T-helper 17 cell (primary cell): ENCODE measurements around the gene MOV10L1. TPM values are rescaled to one million over a fixed set of nuclear protein-coding genes. Genes with fewer than 3 reads are reported as not detected.
"Not testable (repeated sequence)": the region's sequence is repeated elsewhere in the genome, so short reads cannot be mapped to it uniquely, and the experiment has no call there.

Experiments
- ATAC-seq: fragments of 150-1000 bp; cut with Tn5 transposase; 2 replicates; pipeline ENCODE4 v1.10.0; 2021; ENCODE audit warnings: mild to moderate bottlenecking, moderate library complexity
- DNase-seq, 3 donors: peaks; one replicate each; pipeline versions ENCODE4 v3.0.0 to v3.0.0-alpha.2; 2020 to 2021
- H3K9me3 ChIP-seq: one replicate; pipeline ENCODE4 v1.7.0; 2013; ENCODE audit warnings: low read length, mild to moderate bottlenecking; ENCODE audit not compliant: control insufficient read depth, poor library complexity, severe bottlenecking
- H3K27ac Mint-ChIP-seq: one replicate; pipeline ENCODE4 v1.8.0; 2022; ENCODE audit warnings: mild to moderate bottlenecking, moderate library complexity, mixed read lengths
- H3K27me3 Mint-ChIP-seq: one replicate; pipeline ENCODE4 v1.8.0; 2022; ENCODE audit warnings: mixed read lengths
- H3K36me3 Mint-ChIP-seq: one replicate; pipeline ENCODE4 v1.8.0; 2022; ENCODE audit warnings: low read depth, mixed read lengths
- H3K4me1 Mint-ChIP-seq: one replicate; pipeline ENCODE4 v1.8.0; 2022; ENCODE audit warnings: mild to moderate bottlenecking, mixed read lengths
- H3K4me3 Mint-ChIP-seq: one replicate; pipeline ENCODE4 v1.8.0; 2022; ENCODE audit warnings: mild to moderate bottlenecking, moderate library complexity, mixed read lengths
- total RNA-seq, 4 donors: library from RNA in 2 of 4; stranded (reverse) in 2 of 4; gene quantifications; one replicate each; pipeline ENCODE4 v1.2.3 and lab custom pipeline; 2022 to 2026

Gene MOV10L1
- total RNA-seq, 2 donors from 2014 or later, result not detected

- DNase-seq (no peak), ATAC-seq (no peak)
- H3K9me3 ChIP-seq, result no peaks in the 10 kb centered on the region
- H3K4me1 Mint-ChIP-seq, result no peaks in the 10 kb centered on the region
- H3K36me3 Mint-ChIP-seq, result peaks cover 2% of the 10 kb centered on the region
- H3K27me3 Mint-ChIP-seq, result peaks cover 58% of the 10 kb centered on the region
- H3K4me3 Mint-ChIP-seq, result no peak overlapping the region
- H3K27ac Mint-ChIP-seq, result no peak overlapping the region
Observed at GRCh38 chr22:50136581-50137015, 46.8 kb downstream of the MOV10L1 start.

- H3K27me3 Mint-ChIP-seq, result peaks cover 60% of the 10 kb centered on the region
- not testable (repeated sequence) for H3K4me1 Mint-ChIP-seq, ATAC-seq, DNase-seq, H3K27ac Mint-ChIP-seq, H3K9me3 ChIP-seq, H3K4me3 Mint-ChIP-seq, H3K36me3 Mint-ChIP-seq
Observed at GRCh38 chr22:50137277-50137676, 47.5 kb downstream of the MOV10L1 start.

GRCh38 chr22:50138041-50138440, 48.2 kb downstream of the MOV10L1 start:
- DNase-seq (no peak), ATAC-seq (no peak)
- no peak overlapping the region for H3K4me3 Mint-ChIP-seq
- no peak overlapping the region for H3K27ac Mint-ChIP-seq
- peaks cover 2% of the 10 kb centered on the region for H3K36me3 Mint-ChIP-seq
- peaks cover 61% of the 10 kb centered on the region for H3K27me3 Mint-ChIP-seq
- no peaks in the 10 kb centered on the region for H3K4me1 Mint-ChIP-seq
- no peaks in the 10 kb centered on the region for H3K9me3 ChIP-seq

GRCh38 chr22:50138988-50139387, 49.2 kb downstream of the MOV10L1 start:
- peaks cover 64% of the 10 kb centered on the region for H3K27me3 Mint-ChIP-seq
- no peak overlapping the region for H3K27ac Mint-ChIP-seq
- no peak overlapping the region for H3K4me3 Mint-ChIP-seq
- H3K9me3 ChIP-seq, result no peaks in the 10 kb centered on the region
- ATAC-seq (no peak), DNase-seq (no peak)
- peaks cover 2% of the 10 kb centered on the region for H3K36me3 Mint-ChIP-seq
- no peaks in the 10 kb centered on the region for H3K4me1 Mint-ChIP-seq

GRCh38 chr22:50139843-50140415, 50.1 kb downstream of the MOV10L1 start:
- no peak overlapping the region for H3K27ac Mint-ChIP-seq
- H3K27me3 Mint-ChIP-seq, result peaks cover 57% of the 10 kb centered on the region
- no peak overlapping the region for H3K4me3 Mint-ChIP-seq
- no peaks in the 10 kb centered on the region for H3K4me1 Mint-ChIP-seq
- ATAC-seq, result no peak
- H3K36me3 Mint-ChIP-seq, result peaks cover 2% of the 10 kb centered on the region
- no peak for DNase-seq
- H3K9me3 ChIP-seq, result no peaks in the 10 kb centered on the region

- H3K27ac Mint-ChIP-seq, result no peak overlapping the region
- H3K36me3 Mint-ChIP-seq, result peaks cover 2% of the 10 kb centered on the region
- H3K27me3 Mint-ChIP-seq, result peaks cover 64% of the 10 kb centered on the region
- H3K9me3 ChIP-seq, result no peaks in the 10 kb centered on the region
- DNase-seq (no peak), ATAC-seq (no peak)
- H3K4me3 Mint-ChIP-seq, result no peak overlapping the region
- H3K4me1 Mint-ChIP-seq, result peaks cover 2% of the 10 kb centered on the region
Observed at GRCh38 chr22:50140615-50141014, 50.8 kb downstream of the MOV10L1 start.

GRCh38 chr22:50141462-50141861, 51.7 kb downstream of the MOV10L1 start:
- H3K9me3 ChIP-seq, result no peaks in the 10 kb centered on the region
- Mint-ChIP-seq H3K4me3 (no peak overlapping the region), H3K27ac (no peak overlapping the region), H3K27me3 (peaks cover 62% of the 10 kb centered on the region), H3K4me1 (peaks cover 2% of the 10 kb centered on the region), H3K36me3 (no peaks in the 10 kb centered on the region)
- ATAC-seq (no peak), DNase-seq (no peak)

GRCh38 chr22:50141891-50142363, 52.1 kb downstream of the MOV10L1 start:
- Mint-ChIP-seq H3K27ac (no peak overlapping the region), H3K4me3 (no peak overlapping the region), H3K27me3 (peaks cover 57% of the 10 kb centered on the region), H3K36me3 (no peaks in the 10 kb centered on the region), H3K4me1 (peaks cover 2% of the 10 kb centered on the region)
- no peaks in the 10 kb centered on the region for H3K9me3 ChIP-seq
- no peak for ATAC-seq
- DNase-seq, result no peak

GRCh38 chr22:50143096-50143495, 53.3 kb downstream of the MOV10L1 start:
- H3K4me1 Mint-ChIP-seq, result peaks cover 2% of the 10 kb centered on the region
- H3K4me3 Mint-ChIP-seq, result no peak overlapping the region
- no peaks in the 10 kb centered on the region for H3K36me3 Mint-ChIP-seq
- ATAC-seq (no peak), DNase-seq (no peak)
- H3K9me3 ChIP-seq, result no peaks in the 10 kb centered on the region
- peaks cover 52% of the 10 kb centered on the region for H3K27me3 Mint-ChIP-seq
- H3K27ac Mint-ChIP-seq, result no peak overlapping the region

GRCh38 chr22:50144005-50144614, 54.3 kb downstream of the MOV10L1 start:
- Mint-ChIP-seq H3K27ac (no peak overlapping the region), H3K27me3 (peaks cover 48% of the 10 kb centered on the region), H3K36me3 (no peaks in the 10 kb centered on the region), H3K4me1 (peaks cover 2% of the 10 kb centered on the region), H3K4me3 (no peak overlapping the region)
- ATAC-seq, result no peak
- no peaks in the 10 kb centered on the region for H3K9me3 ChIP-seq
- DNase-seq, result no peak

- ATAC-seq (no peak), DNase-seq (no peak)
Observed at GRCh38 chr22:50145721-50146438, 56.1 kb downstream of the MOV10L1 start.

GRCh38 chr22:50146439-50147238, 56.8 kb downstream of the MOV10L1 start:
- peaks cover 31% of the 10 kb centered on the region for H3K27me3 Mint-ChIP-seq
- DNase-seq (no peak), ATAC-seq (no peak)
- no peaks in the 10 kb centered on the region for H3K9me3 ChIP-seq
- H3K27ac Mint-ChIP-seq, result no peak overlapping the region
- no peaks in the 10 kb centered on the region for H3K36me3 Mint-ChIP-seq
- no peak overlapping the region for H3K4me3 Mint-ChIP-seq
- H3K4me1 Mint-ChIP-seq, result peaks cover 4% of the 10 kb centered on the region

More at GRCh38 chr22:50145721-50146438, 56.1 kb downstream of the MOV10L1 start:
- H3K9me3 ChIP-seq, result no peaks in the 10 kb centered on the region
- peaks cover 32% of the 10 kb centered on the region for H3K27me3 Mint-ChIP-seq
- H3K4me1 Mint-ChIP-seq, result peaks cover 4% of the 10 kb centered on the region
- H3K36me3 Mint-ChIP-seq, result no peaks in the 10 kb centered on the region
- no peak overlapping the region for H3K27ac Mint-ChIP-seq
- H3K4me3 Mint-ChIP-seq, result no peak overlapping the region
